ENCODE data around the gene ST6GALNAC2. TPM values are rescaled to one million over a fixed set of nuclear protein-coding genes. Genes with fewer than 3 reads are reported as not detected.

ST6GALNAC2 gene
- total and polyA plus RNA-seq, 4 experiments from 2014 or later: 0.95 to 3.6 (median 2.9) TPM

GRCh38 chr17:76532072-76532651 is 53.5 kb downstream of the ST6GALNAC2 start:
- DNase-seq: peak in 1 of 5 donors; percentile 7
- CTCF ChIA-PET (ENCODE audit: partially characterized antibody): interaction anchor here (1.2 to 1.4 kb wide), 2 partner anchors 9 to 150 kb away, joined by 4 to 5 read pairs; no protein-coding TSS in a partner anchor
- peaks cover 3% of the 10 kb centered on the region for H3K27me3 ChIP-seq (ENCODE audit: insufficient read depth, low read length)
- H3K4me3 ChIP-seq (ENCODE audit: low read length in 2 of 2): no peak overlapping the region
- H3K4me1 ChIP-seq (ENCODE audit: insufficient read depth, low read length): peaks cover 25% of the 10 kb centered on the region
- H3K36me3 ChIP-seq (ENCODE audit: insufficient read depth, low read length): no peaks in the 10 kb centered on the region
- H3K27me3 Mint-ChIP-seq: peaks cover 7 to 12% of the 10 kb centered on the region in 2 donors
- no peaks in the 10 kb centered on the region for H3K36me3 Mint-ChIP-seq
- H3K4me1 Mint-ChIP-seq: peaks cover 10 to 21% (median 17%) of the 10 kb centered on the region in 4 donors
- H3K9me3 Mint-ChIP-seq: no peaks in the 10 kb centered on the region
- H3K27ac ChIP-seq (ENCODE audit: low read depth, low read length): no peak overlapping the region
- H3K27ac Mint-ChIP-seq: peak overlapping the region in 3 of 7 donors; percentile 38 to 77 (median 72)
- H3K4me3 Mint-ChIP-seq: peak overlapping the region in 1 of 8 donors; percentile 50
- H3K9me3 ChIP-seq (ENCODE audit: control insufficient read depth in 1 of 2, low read length in 2 of 2): no peaks in the 10 kb centered on the region
- POLR2A ChIA-PET (ENCODE audit: partially characterized antibody): no interaction called here
- intact Hi-C loops (cut with micrococcal nuclease): no loop called here

- no peak overlapping the region for H3K4me3 ChIP-seq (ENCODE audit: low read length in 2 of 2)
- H3K27me3 Mint-ChIP-seq: peaks cover 5 to 10% of the 10 kb centered on the region in 2 donors
- ChIA-PET POLR2A (ENCODE audit: partially characterized antibody) (no interaction called here), CTCF (ENCODE audit: partially characterized antibody) (no interaction called here)
- no peak overlapping the region for H3K27ac ChIP-seq (ENCODE audit: low read depth, low read length)
- no peaks in the 10 kb centered on the region for H3K9me3 ChIP-seq (ENCODE audit: control insufficient read depth in 1 of 2, low read length in 2 of 2)
- H3K27ac Mint-ChIP-seq: peak overlapping the region in 3 of 7 donors; percentile 38 to 77 (median 72)
- H3K36me3 Mint-ChIP-seq: no peaks in the 10 kb centered on the region
- DNase-seq: peak in 1 of 5 donors; percentile 3
- H3K27me3 ChIP-seq (ENCODE audit: insufficient read depth, low read length): no peaks in the 10 kb centered on the region
- H3K4me1 ChIP-seq (ENCODE audit: insufficient read depth, low read length): peaks cover 25% of the 10 kb centered on the region
- intact Hi-C loops (cut with micrococcal nuclease): no loop called here
- peak overlapping the region in 1 of 8 donors; percentile 50 for H3K4me3 Mint-ChIP-seq
- no peaks in the 10 kb centered on the region for H3K9me3 Mint-ChIP-seq
- H3K36me3 ChIP-seq (ENCODE audit: insufficient read depth, low read length): no peaks in the 10 kb centered on the region
- H3K4me1 Mint-ChIP-seq: peaks cover 10 to 22% (median 18%) of the 10 kb centered on the region in 4 donors
Measured at GRCh38 chr17:76531486-76532038, 54.1 kb downstream of the ST6GALNAC2 start.

GRCh38 chr17:76530811-76531485 is 54.7 kb downstream of the ST6GALNAC2 start:
- no peaks in the 10 kb centered on the region for H3K36me3 ChIP-seq (ENCODE audit: insufficient read depth, low read length)
- CTCF ChIA-PET (ENCODE audit: partially characterized antibody): interaction anchor here (1.0 kb wide), 1 partner anchor 26 kb away, joined by 3 read pairs; no protein-coding TSS in a partner anchor

GRCh38 chr17:76530095-76530723 is 55.5 kb downstream of the ST6GALNAC2 start:
- DNase-seq: peak in 1 of 5 donors; percentile 33
- H3K36me3 Mint-ChIP-seq: no peaks in the 10 kb centered on the region
- peak overlapping the region in 2 of 7 donors; percentile 59 to 80 for H3K27ac Mint-ChIP-seq
- H3K27me3 Mint-ChIP-seq: peaks cover 2 to 4% of the 10 kb centered on the region in 2 donors
- Histone ChIP-seq H3K9me3 (ENCODE audit: control insufficient read depth in 1 of 2, low read length in 2 of 2) (no peaks in the 10 kb centered on the region), H3K36me3 (ENCODE audit: insufficient read depth, low read length) (no peaks in the 10 kb centered on the region), H3K27me3 (ENCODE audit: insufficient read depth, low read length) (no peaks in the 10 kb centered on the region), H3K4me3 (ENCODE audit: low read length in 2 of 2) (no peak overlapping the region), H3K27ac (ENCODE audit: low read depth, low read length) (no peak overlapping the region), H3K4me1 (ENCODE audit: insufficient read depth, low read length) (peaks cover 25% of the 10 kb centered on the region)
- POLR2A ChIA-PET (ENCODE audit: partially characterized antibody): interaction anchor here (0.8 to 1.7 kb wide), 3 partner anchors 15 to 28 kb away, joined by 3 to 5 read pairs (median 3); no protein-coding TSS in a partner anchor
- H3K4me3 Mint-ChIP-seq: no peak overlapping the region
- intact Hi-C loops (cut with micrococcal nuclease): no loop called here
- no peaks in the 10 kb centered on the region for H3K9me3 Mint-ChIP-seq
- CTCF ChIA-PET (ENCODE audit: partially characterized antibody): interaction anchor here (1.0 kb wide), 3 partner anchors 16 to 151 kb away, joined by 3 to 4 read pairs (median 3); no protein-coding TSS in a partner anchor
- peaks cover 10 to 22% (median 18%) of the 10 kb centered on the region in 4 donors for H3K4me1 Mint-ChIP-seq

More at GRCh38 chr17:76530811-76531485, 54.7 kb downstream of the ST6GALNAC2 start:
- Mint-ChIP-seq H3K4me1 (peaks cover 10 to 22% (median 18%) of the 10 kb centered on the region in 4 donors), H3K36me3 (no peaks in the 10 kb centered on the region), H3K4me3 (no peak overlapping the region), H3K27ac (no peak overlapping the region), H3K27me3 (peaks cover 4 to 5% of the 10 kb centered on the region in 2 donors), H3K9me3 (no peaks in the 10 kb centered on the region)
- Histone ChIP-seq H3K9me3 (ENCODE audit: control insufficient read depth in 1 of 2, low read length in 2 of 2) (no peaks in the 10 kb centered on the region), H3K27me3 (ENCODE audit: insufficient read depth, low read length) (no peaks in the 10 kb centered on the region), H3K27ac (ENCODE audit: low read depth, low read length) (no peak overlapping the region), H3K4me1 (ENCODE audit: insufficient read depth, low read length) (peaks cover 25% of the 10 kb centered on the region), H3K4me3 (ENCODE audit: low read length in 2 of 2) (no peak overlapping the region)
- POLR2A ChIA-PET (ENCODE audit: partially characterized antibody): interaction anchor here (0.8 kb wide), 1 partner anchor 27 kb away, joined by 3 read pairs; no protein-coding TSS in a partner anchor
- intact Hi-C loops (cut with micrococcal nuclease): no loop called here
- peak in 1 of 5 donors; percentile 22 for DNase-seq

GRCh38 chr17:76529224-76530094 is 56.2 kb downstream of the ST6GALNAC2 start:
- Histone ChIP-seq H3K27ac (ENCODE audit: low read depth, low read length) (no peak overlapping the region), H3K36me3 (ENCODE audit: insufficient read depth, low read length) (no peaks in the 10 kb centered on the region), H3K4me1 (ENCODE audit: insufficient read depth, low read length) (peaks cover 25% of the 10 kb centered on the region), H3K27me3 (ENCODE audit: insufficient read depth, low read length) (no peaks in the 10 kb centered on the region), H3K4me3 (ENCODE audit: low read length in 2 of 2) (no peak overlapping the region), H3K9me3 (ENCODE audit: control insufficient read depth in 1 of 2, low read length in 2 of 2) (no peaks in the 10 kb centered on the region)
- H3K4me3 Mint-ChIP-seq: no peak overlapping the region
- H3K27ac Mint-ChIP-seq: peak overlapping the region in 2 of 7 donors; percentile 13 to 17
- CTCF ChIA-PET (ENCODE audit: partially characterized antibody): interaction anchor here (1.0 to 2.2 kb wide), 7 partner anchors 17 to 152 kb away, joined by 3 to 14 read pairs (median 4); no protein-coding TSS in a partner anchor
- H3K27me3 Mint-ChIP-seq: no peaks in the 10 kb centered on the region
- intact Hi-C loops (cut with micrococcal nuclease): no loop called here
- peaks cover 11 to 29% (median 20%) of the 10 kb centered on the region in 4 donors for H3K4me1 Mint-ChIP-seq
- POLR2A ChIA-PET (ENCODE audit: partially characterized antibody): interaction anchor here (1.0 to 1.8 kb wide), 4 partner anchors 13 to 95 kb away, joined by 3 to 10 read pairs (median 4); no protein-coding TSS in a partner anchor
- no peaks in the 10 kb centered on the region for H3K9me3 Mint-ChIP-seq
- peak in 1 of 5 donors; percentile 23 for DNase-seq
- H3K36me3 Mint-ChIP-seq: no peaks in the 10 kb centered on the region

- H3K4me3 Mint-ChIP-seq: peak overlapping the region in 7 of 8 donors; percentile 43 to 66 (median 49)
- H3K27ac Mint-ChIP-seq: peak overlapping the region; percentile 31 to 90 (median 77)
- POLR2A ChIA-PET (ENCODE audit: partially characterized antibody): interaction anchor here (1.0 to 2.0 kb wide), 11 partner anchors 8 to 143 kb away, joined by 3 to 10 read pairs (median 5); partner anchors contain the start of gene ST6GALNAC2
Measured at GRCh38 chr17:76528528-76529223, 57.0 kb downstream of the ST6GALNAC2 start.

More at GRCh38 chr17:76528528-76529223, 57.0 kb downstream of the ST6GALNAC2 start:
- intact Hi-C loops (cut with micrococcal nuclease): no loop called here
- Histone ChIP-seq H3K4me3 (ENCODE audit: low read length in 2 of 2) (no peak overlapping the region), H3K27me3 (ENCODE audit: insufficient read depth, low read length) (no peaks in the 10 kb centered on the region), H3K9me3 (ENCODE audit: control insufficient read depth in 1 of 2, low read length in 2 of 2) (no peaks in the 10 kb centered on the region), H3K36me3 (ENCODE audit: insufficient read depth, low read length) (no peaks in the 10 kb centered on the region), H3K4me1 (ENCODE audit: insufficient read depth, low read length) (peaks cover 25% of the 10 kb centered on the region), H3K27ac (ENCODE audit: low read depth, low read length) (peak overlapping the region; percentile 4)
- peaks cover 12 to 33% (median 21%) of the 10 kb centered on the region in 4 donors for H3K4me1 Mint-ChIP-seq
- no peaks in the 10 kb centered on the region for H3K36me3 Mint-ChIP-seq
- DNase-seq: no peak
- H3K27me3 Mint-ChIP-seq: no peaks in the 10 kb centered on the region
- H3K9me3 Mint-ChIP-seq: no peaks in the 10 kb centered on the region
- CTCF ChIA-PET (ENCODE audit: partially characterized antibody): interaction anchor here (0.6 to 2.2 kb wide), 8 partner anchors 11 to 186 kb away, joined by 3 to 14 read pairs (median 6); no protein-coding TSS in a partner anchor
